Ascending aorta (tissue), 2 donors: ENCODE results near the gene GAS2L3. TPM values are rescaled to one million over a fixed set of nuclear protein-coding genes. Genes with fewer than 3 reads are reported as not detected.

Source experiments
- DNase-seq, 2 donors: peaks; one replicate each; pipeline ENCODE4 v3.0.0-alpha.2; 2019; ENCODE audit warnings: low spot score in 2 of 2
- H3K27ac ChIP-seq, 2 donors: fragments of 200-600 bp; sonication (generic); one replicate each; pipeline ENCODE4 v1.5.1; 2016 to 2017; ENCODE audit warnings: mild to moderate bottlenecking in 1 of 2
- H3K27me3 ChIP-seq: fragments of 200-600 bp; sonication (generic); one replicate; pipeline ENCODE4 v1.5.1; 2017
- H3K36me3 ChIP-seq, 2 donors: fragments of 200-600 bp; sonication (generic); one replicate each; pipeline ENCODE4 v1.5.1; 2016
- H3K4me1 ChIP-seq, 2 donors: fragments of 200-600 bp; sonication (generic); one replicate each; pipeline ENCODE4 v1.5.1; 2016 to 2017; ENCODE audit warnings: mild to moderate bottlenecking in 1 of 2
- H3K4me3 ChIP-seq, 2 donors: fragments of 200-600 bp; sonication (generic); one replicate each; pipeline ENCODE4 v1.5.1; 2016 to 2017; ENCODE audit warnings: mild to moderate bottlenecking in 1 of 2
- H3K9me3 ChIP-seq, 2 donors: fragments of 200-600 bp; sonication (generic); one replicate each; pipeline ENCODE4 v1.5.1; 2016
- CTCF ChIP-seq, 3 experiments: fragments of 200-600 bp in 2 of 3; fragments of 450-650 bp in 1 of 3; sonication (generic) in 2 of 3; IDR thresholded peaks; one replicate each; pipeline ENCODE4 v1.5.1; 2016 to 2019; ENCODE audit warnings: antibody characterized with exemption in 3 of 3, mild to moderate bottlenecking in 1 of 3, moderate library complexity in 1 of 3
- intact Hi-C: fragments of 100-400 bp; cut with DNase I; formaldehyde crosslinking; loops from one replicate; pipeline ENCODE4 v1.15.1; 2023
- total RNA-seq: library from RNA; depleted of rRNA; stranded (reverse); fragments of >200 nt; gene quantifications from one replicate; pipeline ENCODE4 v1.1.0, GENCODE V29; 2016

The GAS2L3 gene
- total RNA-seq, 1 donor from 2014 or later = not detected

- H3K27me3 ChIP-seq = no peaks in the 10 kb centered on the region
- H3K27ac ChIP-seq = no peak overlapping the region
- no peaks in the 10 kb centered on the region for H3K9me3 ChIP-seq
- no peak for TF ChIP-seq CTCF (IDR thresholded peaks at IDR 0.05)
- intact Hi-C loops = no loop called here
- H3K4me1 ChIP-seq = no peaks in the 10 kb centered on the region
- no peak for DNase-seq
- no peaks in the 10 kb centered on the region for H3K36me3 ChIP-seq
- no peak overlapping the region for H3K4me3 ChIP-seq
Observed at GRCh38 chr12:100651694-100652093, 78.2 kb downstream of the GAS2L3 start.

DNA sequence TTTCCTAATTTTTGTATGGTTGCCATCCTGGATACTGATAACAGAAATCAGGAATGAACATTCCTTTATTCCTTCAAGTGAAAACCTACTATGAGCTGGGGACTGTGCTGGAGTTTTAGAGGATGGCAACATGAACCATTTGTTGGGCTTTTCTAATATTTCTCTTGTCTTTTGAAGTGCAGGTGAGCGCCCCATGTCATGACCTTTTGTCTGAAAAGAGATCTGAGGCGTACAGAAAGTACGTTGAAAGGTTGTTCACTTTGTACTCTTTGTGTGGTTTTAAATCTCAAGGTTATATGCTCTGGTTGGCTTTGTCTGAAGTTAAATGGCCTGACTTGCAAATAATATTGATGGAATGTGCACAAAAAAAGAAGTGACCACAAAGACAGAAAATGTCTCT, 79.0 kb downstream of the GAS2L3 start:
- intact Hi-C loops = no loop called here
- no peaks in the 10 kb centered on the region for H3K9me3 ChIP-seq
- no peak overlapping the region for H3K4me3 ChIP-seq

DNA sequence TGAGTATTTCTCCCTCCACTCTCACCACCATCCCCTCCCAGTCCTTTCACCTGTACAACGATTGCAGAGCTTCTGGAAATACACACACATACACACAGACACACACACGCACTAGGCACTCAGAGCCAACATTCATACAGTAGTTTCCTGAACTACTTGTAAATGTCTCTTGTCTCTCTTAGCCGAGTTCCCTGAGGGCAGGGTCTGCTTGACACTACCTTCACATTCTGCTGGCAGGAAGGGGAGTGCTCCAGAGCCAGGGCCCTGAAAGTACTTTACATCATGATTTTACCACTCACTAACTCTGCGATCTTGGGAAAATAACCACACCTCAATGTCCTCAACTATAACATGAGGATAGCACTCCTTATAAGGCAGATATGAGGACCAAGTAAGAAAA, 82.7 kb downstream of the GAS2L3 start:
- Histone ChIP-seq H3K9me3 (no peaks in the 10 kb centered on the region), H3K27me3 (no peaks in the 10 kb centered on the region), H3K4me3 (no peak overlapping the region), H3K27ac (no peak overlapping the region), H3K4me1 (no peaks in the 10 kb centered on the region), H3K36me3 (no peaks in the 10 kb centered on the region)
- intact Hi-C loops = no loop called here
- no peak for TF ChIP-seq CTCF (IDR thresholded peaks at IDR 0.05)
- DNase-seq = no peak

More for the DNA sequence above, 79.0 kb downstream of the GAS2L3 start:
- Histone ChIP-seq H3K27me3 (no peaks in the 10 kb centered on the region), H3K4me1 (no peaks in the 10 kb centered on the region), H3K27ac (no peak overlapping the region), H3K36me3 (no peaks in the 10 kb centered on the region)
- no peak for TF ChIP-seq CTCF (IDR thresholded peaks at IDR 0.05)
- no peak for DNase-seq

DNA sequence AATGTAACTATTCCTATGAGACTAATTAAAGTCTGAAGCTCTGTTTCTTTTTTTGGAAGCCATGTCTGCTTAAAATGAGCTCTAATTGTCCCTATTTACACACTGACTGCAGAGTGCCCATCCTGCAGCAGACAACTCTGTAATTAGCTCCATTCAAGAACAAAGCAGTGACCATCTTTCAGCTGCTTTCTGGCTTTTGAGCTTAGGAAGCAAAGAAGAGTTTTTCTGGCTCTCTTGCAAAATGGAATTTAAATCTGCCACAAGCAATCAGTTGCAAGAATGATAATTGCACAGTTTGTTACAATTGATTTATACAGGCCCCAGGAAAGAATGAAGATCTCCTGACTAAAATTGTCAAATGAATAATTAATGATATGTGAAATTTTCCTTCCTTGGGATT, 83.4 kb downstream of the GAS2L3 start:
- intact Hi-C loops = no loop called here
- DNase-seq = no peak
- Histone ChIP-seq H3K27me3 (no peaks in the 10 kb centered on the region), H3K9me3 (no peaks in the 10 kb centered on the region), H3K4me3 (no peak overlapping the region), H3K36me3 (no peaks in the 10 kb centered on the region), H3K4me1 (no peaks in the 10 kb centered on the region), H3K27ac (no peak overlapping the region)
- TF ChIP-seq CTCF (IDR thresholded peaks at IDR 0.05) = no peak

- Histone ChIP-seq H3K4me3 (no peak overlapping the region), H3K27me3 (no peaks in the 10 kb centered on the region), H3K36me3 (no peaks in the 10 kb centered on the region), H3K4me1 (no peaks in the 10 kb centered on the region), H3K27ac (no peak overlapping the region), H3K9me3 (no peaks in the 10 kb centered on the region)
- DNase-seq = no peak
- intact Hi-C loops = no loop called here
- no peak for TF ChIP-seq CTCF (IDR thresholded peaks at IDR 0.05)
Observed at GRCh38 chr12:100661300-100661951, 87.9 kb downstream of the GAS2L3 start.

DNA sequence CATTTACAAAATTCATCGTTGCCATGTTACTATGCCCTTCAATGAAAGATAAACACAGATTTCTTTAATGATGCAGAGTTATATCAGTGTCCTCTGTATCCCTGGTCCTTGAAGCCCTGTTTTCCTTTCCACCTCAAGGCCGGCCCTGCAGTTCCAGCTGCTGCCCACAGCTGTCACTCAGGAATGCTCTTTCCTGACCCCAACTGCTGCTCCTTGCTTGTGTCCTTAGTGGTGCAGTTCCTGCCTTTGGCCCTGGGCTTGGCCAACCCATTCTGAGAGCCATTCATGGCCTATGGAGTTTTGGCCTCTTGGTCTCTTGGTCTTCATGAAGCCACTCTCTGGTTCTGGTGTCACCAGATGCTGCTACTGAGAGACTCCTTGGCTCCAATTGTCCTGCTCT, 93.1 kb downstream of the GAS2L3 start:
- H3K4me3 ChIP-seq = no peak overlapping the region
- TF ChIP-seq CTCF (IDR thresholded peaks at IDR 0.05) = no peak
- intact Hi-C loops = no loop called here
- H3K27ac ChIP-seq = no peak overlapping the region
- H3K9me3 ChIP-seq = no peaks in the 10 kb centered on the region
- DNase-seq = no peak
- H3K36me3 ChIP-seq = no peaks in the 10 kb centered on the region
- no peaks in the 10 kb centered on the region for H3K4me1 ChIP-seq
- H3K27me3 ChIP-seq = no peaks in the 10 kb centered on the region
